ENCODE results near the gene COQ3. TPM values are rescaled to one million over a fixed set of nuclear protein-coding genes. Genes with fewer than 3 reads are reported as not detected.

The COQ3 gene
- total RNA-seq, 1 donor from 2014 or later: 16.7 TPM

DNA sequence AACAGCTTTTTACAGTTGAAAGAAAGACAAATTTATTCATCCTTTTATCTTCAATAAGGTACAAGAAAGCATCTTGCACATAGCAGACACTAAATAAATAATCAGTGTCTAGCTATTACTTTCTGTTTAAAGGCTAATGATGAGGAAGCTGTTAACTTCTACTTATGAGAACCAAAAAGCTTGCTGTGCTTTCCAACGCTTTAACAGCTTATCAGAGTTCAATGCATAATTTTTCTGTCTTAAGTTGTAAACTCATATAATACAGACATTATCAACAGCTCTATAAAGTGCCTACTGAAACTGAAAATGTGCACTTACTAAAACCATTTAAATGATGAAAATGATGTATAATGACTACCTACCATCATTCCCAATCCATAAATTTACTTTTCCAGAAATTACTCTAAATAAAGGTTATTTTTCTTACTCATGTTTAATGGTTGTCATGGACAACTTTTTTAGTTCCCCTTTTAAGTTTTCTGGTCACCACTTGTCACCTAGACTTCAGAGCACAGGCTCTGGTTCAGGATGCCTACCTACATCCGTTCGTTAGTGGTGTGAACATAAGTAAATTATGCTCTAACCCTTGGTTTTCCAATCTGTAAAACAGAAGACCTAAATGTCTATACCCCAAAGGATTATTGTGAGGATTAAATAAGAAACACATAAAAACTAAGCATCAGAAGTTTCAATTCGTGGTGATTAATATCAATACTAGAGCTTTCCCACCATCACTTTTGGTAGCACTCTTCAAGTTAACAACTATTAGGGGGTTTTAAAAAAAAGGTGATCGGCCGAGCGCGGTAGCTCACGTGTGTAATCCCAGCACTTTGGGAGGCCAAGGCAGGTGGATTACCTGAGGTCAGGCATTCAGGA, 23.1 kb upstream of the COQ3 start:
- Mint-ChIP-seq H3K27ac (no peak overlapping the region), H3K9me3 (no peaks in the 10 kb centered on the region), H3K36me3 (ENCODE audit: low read depth) (peaks cover 30% of the 10 kb centered on the region), H3K4me1 (ENCODE audit: low read depth) (peaks cover 40% of the 10 kb centered on the region), H3K27me3 (ENCODE audit: insufficient read depth) (no peaks in the 10 kb centered on the region), H3K4me3 (no peak overlapping the region)
- intact Hi-C loops (cut with micrococcal nuclease): no loop called here
- DNase-seq (ENCODE audit: low spot score): no peak

DNA sequence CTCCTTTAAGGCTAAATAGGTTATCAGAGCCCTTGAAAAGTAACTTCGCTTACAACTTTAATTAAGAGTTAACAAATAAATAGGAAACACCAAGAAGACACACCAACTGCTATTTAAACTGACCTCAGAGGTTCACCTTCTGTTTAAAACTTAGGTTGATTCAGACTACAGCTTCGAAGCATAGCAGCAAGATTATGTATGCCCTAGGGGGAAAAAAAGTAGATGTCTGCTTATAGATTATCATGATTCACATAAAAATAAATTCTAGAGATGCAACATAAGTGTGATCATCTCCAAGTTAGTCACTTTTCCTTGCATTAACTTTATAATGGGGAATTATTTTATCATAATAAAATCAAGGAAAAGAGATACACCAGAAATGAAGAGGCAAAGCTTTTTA, 22.2 kb upstream of the COQ3 start:
- Mint-ChIP-seq H3K9me3 (no peaks in the 10 kb centered on the region), H3K4me1 (ENCODE audit: low read depth) (peaks cover 36% of the 10 kb centered on the region), H3K27ac (no peak overlapping the region), H3K27me3 (ENCODE audit: insufficient read depth) (no peaks in the 10 kb centered on the region), H3K36me3 (ENCODE audit: low read depth) (peaks cover 30% of the 10 kb centered on the region), H3K4me3 (no peak overlapping the region)
- intact Hi-C loops (cut with micrococcal nuclease): no loop called here
- no peak for DNase-seq (ENCODE audit: low spot score)

DNA sequence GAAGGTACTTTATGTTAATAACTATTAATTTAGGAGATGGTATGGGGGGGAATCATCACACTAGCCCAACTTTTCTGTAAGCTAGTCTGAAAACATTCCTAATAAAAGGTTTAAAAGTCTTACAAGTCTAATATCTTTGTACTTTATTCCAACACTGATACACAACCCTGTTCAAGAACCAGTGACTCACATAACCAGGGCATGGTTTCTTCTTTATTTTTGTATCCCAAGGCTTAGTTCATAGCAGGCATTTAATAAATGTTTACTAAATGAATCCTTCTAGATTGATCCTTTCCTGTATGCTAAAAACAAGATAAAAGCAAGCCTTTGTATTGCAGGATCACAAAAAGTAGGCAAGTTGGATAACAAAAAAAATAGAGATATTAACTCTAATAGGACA, 21.5 kb upstream of the COQ3 start:
- intact Hi-C loops (cut with micrococcal nuclease): no loop called here
- Mint-ChIP-seq H3K27ac (no peak overlapping the region), H3K4me1 (ENCODE audit: low read depth) (peaks cover 29% of the 10 kb centered on the region), H3K36me3 (ENCODE audit: low read depth) (peaks cover 31% of the 10 kb centered on the region), H3K27me3 (ENCODE audit: insufficient read depth) (no peaks in the 10 kb centered on the region), H3K4me3 (no peak overlapping the region), H3K9me3 (no peaks in the 10 kb centered on the region)
- no peak for DNase-seq (ENCODE audit: low spot score)

DNA sequence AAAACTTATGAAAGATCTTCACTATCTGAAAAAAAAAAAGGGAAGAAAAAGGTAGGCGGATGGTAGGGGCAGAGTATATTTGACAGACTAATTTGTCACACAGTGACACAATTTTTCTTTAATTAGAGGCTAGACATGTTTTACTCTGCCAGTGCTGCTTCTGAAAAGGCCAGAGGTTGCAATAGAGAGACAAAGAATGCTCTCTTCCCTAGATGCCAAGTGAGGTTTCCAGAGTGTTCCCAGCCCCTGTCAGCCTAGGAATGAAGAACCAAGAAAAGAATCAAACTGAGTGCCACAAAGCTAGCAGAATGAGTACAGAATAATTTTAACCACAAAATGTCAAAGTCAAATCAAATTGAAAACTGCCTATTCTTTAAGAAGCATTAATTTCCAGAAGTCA, 18.1 kb upstream of the COQ3 start:
- Mint-ChIP-seq H3K27ac (no peak overlapping the region), H3K36me3 (ENCODE audit: low read depth) (peaks cover 48% of the 10 kb centered on the region), H3K27me3 (ENCODE audit: insufficient read depth) (no peaks in the 10 kb centered on the region), H3K4me1 (ENCODE audit: low read depth) (peaks cover 20% of the 10 kb centered on the region), H3K4me3 (no peak overlapping the region), H3K9me3 (no peaks in the 10 kb centered on the region)
- intact Hi-C loops (cut with micrococcal nuclease): no loop called here
- DNase-seq (ENCODE audit: low spot score): no peak

DNA sequence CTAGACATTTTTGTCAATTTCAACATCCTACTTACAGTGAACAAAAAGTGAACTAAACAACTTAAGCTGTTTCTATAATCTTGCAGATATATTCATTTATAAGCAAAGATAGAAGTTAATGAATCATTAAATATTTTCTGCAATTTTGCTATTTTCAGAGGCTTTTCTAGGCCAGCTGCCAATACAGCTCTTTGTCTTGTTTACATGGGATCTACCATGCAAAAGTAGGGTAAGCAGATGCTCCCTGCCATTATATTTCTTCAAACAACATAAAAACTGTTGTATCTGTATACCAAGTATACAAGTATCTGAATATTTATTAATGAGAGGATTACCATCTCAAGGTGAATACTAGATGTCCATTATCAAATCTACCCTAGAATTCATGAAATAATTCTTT, 15.7 kb upstream of the COQ3 start:
- Mint-ChIP-seq H3K27me3 (ENCODE audit: insufficient read depth) (no peaks in the 10 kb centered on the region), H3K36me3 (ENCODE audit: low read depth) (peaks cover 50% of the 10 kb centered on the region), H3K27ac (no peak overlapping the region), H3K4me3 (no peak overlapping the region), H3K4me1 (ENCODE audit: low read depth) (peaks cover 6% of the 10 kb centered on the region), H3K9me3 (no peaks in the 10 kb centered on the region)
- intact Hi-C loops (cut with micrococcal nuclease): no loop called here
- no peak for DNase-seq (ENCODE audit: low spot score)

DNA sequence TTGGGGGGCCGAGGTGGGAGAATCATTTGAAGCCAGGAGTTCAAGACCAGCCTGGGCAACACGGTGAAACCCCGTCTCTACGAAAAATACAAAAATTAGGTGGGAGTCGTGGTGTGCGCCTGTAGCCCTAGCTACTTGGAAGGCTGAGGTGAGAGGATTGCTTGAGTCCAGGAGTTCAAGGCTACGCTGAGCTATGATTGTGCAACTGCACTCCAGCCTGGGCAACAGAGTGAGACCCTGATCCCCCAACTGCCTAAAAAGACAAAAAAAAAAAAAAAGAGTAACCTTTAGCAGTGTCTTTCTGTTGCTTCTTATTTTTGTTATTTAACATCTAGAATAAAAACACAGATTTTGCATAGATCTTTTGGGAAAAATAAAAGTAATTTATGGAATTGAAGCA, 13.1 kb upstream of the COQ3 start:
- no peak overlapping the region for H3K4me3 Mint-ChIP-seq
- no peaks in the 10 kb centered on the region for H3K27me3 Mint-ChIP-seq (ENCODE audit: insufficient read depth)
- no peak for DNase-seq (ENCODE audit: low spot score)
- no peaks in the 10 kb centered on the region for H3K9me3 Mint-ChIP-seq
- no peak overlapping the region for H3K27ac Mint-ChIP-seq
- H3K36me3 Mint-ChIP-seq (ENCODE audit: low read depth): peaks cover 54% of the 10 kb centered on the region
- H3K4me1 Mint-ChIP-seq (ENCODE audit: low read depth): peaks cover 5% of the 10 kb centered on the region
- intact Hi-C loops (cut with micrococcal nuclease): no loop called here

DNA sequence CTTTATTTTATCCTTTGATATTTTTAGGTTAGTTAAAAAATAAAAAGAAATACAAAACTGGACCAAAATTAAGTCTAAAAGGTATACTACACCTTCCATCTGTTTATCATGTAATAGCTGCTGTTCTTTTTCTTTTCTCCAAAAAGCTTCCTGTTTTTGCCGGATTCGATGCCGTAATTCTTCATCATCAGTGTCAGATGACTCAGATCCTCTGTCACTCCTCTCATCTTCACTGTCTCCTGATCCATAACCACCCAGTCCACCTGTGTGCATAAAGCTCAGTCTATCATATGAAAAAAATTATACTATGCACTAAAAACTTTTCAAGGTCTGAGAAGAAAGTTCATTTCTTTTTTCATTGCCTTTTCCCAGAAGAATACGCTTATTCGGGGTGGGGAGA, 8.5 kb upstream of the COQ3 start:
- DNase-seq (ENCODE audit: low spot score): no peak
- Mint-ChIP-seq H3K27ac (no peak overlapping the region), H3K9me3 (no peaks in the 10 kb centered on the region), H3K27me3 (ENCODE audit: insufficient read depth) (no peaks in the 10 kb centered on the region), H3K4me3 (no peak overlapping the region), H3K4me1 (ENCODE audit: low read depth) (no peaks in the 10 kb centered on the region), H3K36me3 (ENCODE audit: low read depth) (peaks cover 42% of the 10 kb centered on the region)
- intact Hi-C loops (cut with micrococcal nuclease): no loop called here

DNA sequence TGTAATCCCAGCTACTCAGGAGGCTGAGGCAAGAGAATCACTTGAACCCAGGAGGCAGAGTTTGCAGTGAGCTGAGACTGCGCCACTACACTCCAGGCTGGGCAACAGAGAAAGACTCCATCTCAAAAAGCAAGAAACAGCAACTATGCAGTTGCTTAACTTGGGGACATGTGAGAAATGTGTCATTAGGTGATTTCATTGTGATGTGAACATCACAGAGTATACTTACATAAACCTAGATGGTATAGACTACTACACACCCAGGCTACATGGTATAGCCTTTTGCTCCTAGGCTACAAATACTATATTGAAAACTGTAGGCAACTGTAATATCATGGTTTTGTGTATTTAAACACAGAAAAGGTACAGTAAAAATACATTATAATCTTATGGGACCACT, 3.3 kb upstream of the COQ3 start:
- intact Hi-C loops (cut with micrococcal nuclease): no loop called here
- no peak for DNase-seq (ENCODE audit: low spot score)
- Mint-ChIP-seq H3K27ac (no peak overlapping the region), H3K27me3 (ENCODE audit: insufficient read depth) (no peaks in the 10 kb centered on the region), H3K36me3 (ENCODE audit: low read depth) (peaks cover 18% of the 10 kb centered on the region), H3K9me3 (no peaks in the 10 kb centered on the region), H3K4me3 (no peak overlapping the region), H3K4me1 (ENCODE audit: low read depth) (peaks cover 9% of the 10 kb centered on the region)

DNA sequence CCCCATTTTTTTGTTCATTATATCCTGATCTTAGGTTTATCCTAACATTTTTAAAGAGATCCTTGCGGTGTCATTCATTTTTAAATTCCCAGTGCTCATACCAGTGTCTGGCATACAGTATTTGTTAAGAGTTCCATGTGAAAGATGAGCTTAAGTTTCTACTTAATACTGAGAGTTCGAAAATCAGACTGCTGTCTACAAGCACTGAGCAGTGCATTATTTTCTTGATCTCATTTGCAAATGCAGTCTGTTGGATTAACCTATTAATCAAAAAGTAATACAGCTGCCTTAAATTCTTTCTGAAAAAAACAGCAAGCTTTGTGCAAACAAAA, 663 bp downstream of the COQ3 start:
- H3K36me3 Mint-ChIP-seq (ENCODE audit: low read depth): peaks cover 4% of the 10 kb centered on the region
- H3K9me3 Mint-ChIP-seq: no peaks in the 10 kb centered on the region
- peaks cover 11% of the 10 kb centered on the region for H3K4me1 Mint-ChIP-seq (ENCODE audit: low read depth)
- H3K27ac Mint-ChIP-seq: peak overlapping the region; percentile 88
- DNase-seq (ENCODE audit: low spot score): no peak
- no peaks in the 10 kb centered on the region for H3K27me3 Mint-ChIP-seq (ENCODE audit: insufficient read depth)
- peak overlapping the region; percentile 94 for H3K4me3 Mint-ChIP-seq
- intact Hi-C loops (cut with micrococcal nuclease): loop anchor here (1.0 kb wide), 2 partner anchors 31 to 63 kb away; no protein-coding TSS in a partner anchor

DNA sequence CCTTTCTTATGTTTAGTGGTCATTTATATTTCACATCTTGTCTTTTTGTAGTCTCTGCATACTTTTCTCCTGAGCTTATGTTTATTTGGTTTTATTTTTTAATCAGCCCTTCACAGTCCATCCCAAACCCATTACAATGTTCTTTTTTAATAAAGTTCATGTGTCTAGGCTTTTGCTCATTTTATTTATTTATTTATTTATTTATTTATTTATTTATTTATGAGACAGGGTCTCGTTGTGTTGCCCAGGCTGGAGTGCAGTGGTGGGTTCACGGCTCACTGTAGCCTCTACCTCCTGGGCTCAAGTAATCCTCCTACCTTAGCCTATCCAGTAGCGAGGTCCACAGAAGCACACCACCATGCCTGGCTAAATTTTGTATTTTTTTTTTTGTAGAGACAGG, 3.1 kb downstream of the COQ3 start:
- Mint-ChIP-seq H3K27me3 (ENCODE audit: insufficient read depth) (no peaks in the 10 kb centered on the region), H3K9me3 (no peaks in the 10 kb centered on the region), H3K27ac (no peak overlapping the region), H3K4me1 (ENCODE audit: low read depth) (peaks cover 11% of the 10 kb centered on the region), H3K36me3 (ENCODE audit: low read depth) (peaks cover 1% of the 10 kb centered on the region), H3K4me3 (no peak overlapping the region)
- DNase-seq (ENCODE audit: low spot score): no peak
- intact Hi-C loops (cut with micrococcal nuclease): no loop called here

DNA sequence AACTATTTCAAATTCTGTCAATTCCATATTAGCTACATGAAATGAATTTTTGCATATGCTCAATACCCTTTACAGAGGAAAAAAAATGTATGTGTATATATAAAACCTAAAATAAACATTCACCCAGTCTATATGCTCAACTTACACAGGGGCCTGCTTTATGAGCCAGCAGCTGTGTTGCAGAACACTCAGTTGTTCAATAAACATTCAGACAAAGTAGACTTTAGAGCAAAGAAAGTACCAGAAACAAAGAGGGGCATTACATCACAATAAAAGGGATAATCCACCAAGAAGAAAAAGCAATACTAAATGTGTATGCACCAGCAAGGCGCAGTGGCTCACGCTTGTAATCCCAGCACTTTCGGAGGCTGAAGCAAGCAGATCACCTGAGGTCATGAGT, 9.5 kb downstream of the COQ3 start:
- H3K27me3 Mint-ChIP-seq (ENCODE audit: insufficient read depth): no peaks in the 10 kb centered on the region
- intact Hi-C loops (cut with micrococcal nuclease): no loop called here
- no peak overlapping the region for H3K27ac Mint-ChIP-seq
- DNase-seq (ENCODE audit: low spot score): no peak
- H3K4me3 Mint-ChIP-seq: no peak overlapping the region
- no peaks in the 10 kb centered on the region for H3K36me3 Mint-ChIP-seq (ENCODE audit: low read depth)
- H3K4me1 Mint-ChIP-seq (ENCODE audit: low read depth): no peaks in the 10 kb centered on the region
- no peaks in the 10 kb centered on the region for H3K9me3 Mint-ChIP-seq

DNA sequence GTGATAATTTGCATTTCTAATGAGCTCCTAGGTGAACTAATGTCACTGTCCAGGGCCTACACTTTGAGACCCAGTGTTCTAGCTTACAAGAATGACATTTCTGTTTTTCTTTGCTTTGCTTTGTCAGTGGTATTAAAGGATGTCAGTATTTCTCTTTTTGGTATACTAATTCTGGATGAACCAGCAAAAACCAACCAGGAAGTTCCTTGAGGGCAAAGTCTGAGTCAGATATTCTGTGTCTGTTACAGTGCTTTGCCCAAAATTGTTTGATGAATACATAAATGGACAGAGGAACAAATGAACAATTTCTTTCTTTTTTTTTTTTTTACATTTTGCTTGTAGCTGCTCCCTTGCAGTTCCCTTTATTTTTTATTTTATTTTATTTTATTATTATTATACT, 15.4 kb downstream of the COQ3 start:
- H3K4me3 Mint-ChIP-seq: no peak overlapping the region
- no peaks in the 10 kb centered on the region for H3K9me3 Mint-ChIP-seq
- DNase-seq (ENCODE audit: low spot score): no peak
- peaks cover 2% of the 10 kb centered on the region for H3K36me3 Mint-ChIP-seq (ENCODE audit: low read depth)
- no peaks in the 10 kb centered on the region for H3K4me1 Mint-ChIP-seq (ENCODE audit: low read depth)
- H3K27ac Mint-ChIP-seq: no peak overlapping the region
- no peaks in the 10 kb centered on the region for H3K27me3 Mint-ChIP-seq (ENCODE audit: insufficient read depth)
- intact Hi-C loops (cut with micrococcal nuclease): no loop called here

DNA sequence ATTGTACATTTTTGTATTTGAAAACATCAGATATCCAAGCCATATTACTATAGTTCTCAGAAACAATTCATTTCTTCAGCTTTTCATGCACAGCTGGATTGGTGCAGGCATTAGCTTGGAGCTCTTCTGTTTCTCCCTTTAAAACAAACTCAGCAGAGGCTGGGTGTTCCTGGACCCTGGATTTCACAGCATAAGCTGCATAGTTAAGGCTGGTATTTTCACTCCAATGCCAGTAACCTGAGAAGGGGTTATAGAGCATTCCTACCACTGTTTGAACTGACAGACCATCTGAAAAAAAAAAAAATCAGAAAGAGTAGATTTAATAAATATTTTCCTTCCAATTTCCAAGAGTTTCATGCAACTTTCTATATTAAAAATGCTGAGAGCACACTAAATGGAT, 24.5 kb downstream of the COQ3 start:
- Mint-ChIP-seq H3K27me3 (ENCODE audit: insufficient read depth) (no peaks in the 10 kb centered on the region), H3K4me1 (ENCODE audit: low read depth) (no peaks in the 10 kb centered on the region)
- intact Hi-C loops (cut with micrococcal nuclease): no loop called here

DNA sequence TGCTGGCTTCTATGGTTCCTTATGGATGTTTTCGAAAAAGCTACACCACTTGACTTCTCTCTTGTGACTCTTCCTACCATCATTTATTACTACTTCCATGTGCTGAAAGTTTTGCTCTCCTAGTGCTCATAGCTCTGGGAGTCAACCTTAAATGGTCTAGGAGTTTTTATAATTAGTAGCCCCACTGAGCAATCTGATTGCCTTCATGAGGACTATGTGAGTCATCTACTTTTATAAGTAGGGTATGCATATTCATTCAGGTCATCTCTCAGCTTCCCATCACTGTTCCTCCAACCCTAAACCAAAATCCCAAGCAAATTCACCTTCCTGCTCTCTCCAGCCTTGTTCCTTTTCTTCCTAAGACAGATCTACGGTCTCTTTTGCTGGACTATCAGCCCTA, 27.1 kb downstream of the COQ3 start:
- H3K4me3 Mint-ChIP-seq: no peak overlapping the region
- H3K9me3 Mint-ChIP-seq: no peaks in the 10 kb centered on the region
- no peak overlapping the region for H3K27ac Mint-ChIP-seq
- DNase-seq (ENCODE audit: low spot score): no peak
- peaks cover 14% of the 10 kb centered on the region for H3K4me1 Mint-ChIP-seq (ENCODE audit: low read depth)
- intact Hi-C loops (cut with micrococcal nuclease): no loop called here
- H3K36me3 Mint-ChIP-seq (ENCODE audit: low read depth): no peaks in the 10 kb centered on the region
- H3K27me3 Mint-ChIP-seq (ENCODE audit: insufficient read depth): peaks cover 2% of the 10 kb centered on the region

More for the DNA sequence above, 24.5 kb downstream of the COQ3 start:
- Mint-ChIP-seq H3K36me3 (ENCODE audit: low read depth) (no peaks in the 10 kb centered on the region), H3K9me3 (no peaks in the 10 kb centered on the region), H3K4me3 (no peak overlapping the region), H3K27ac (no peak overlapping the region)
- DNase-seq (ENCODE audit: low spot score): no peak

All from activated T-helper 1 cell treated with anti-CD3 and anti-CD28 coated beads, Interleukin-12 subunit alpha, Interleukin-12 subunit beta, Interleukin-2, Interleukin-4 antibody, amounts not matched to agents 30 ng/mL and 10 ng/mL and 1 ng/mL, durations not matched to agents 14 hours and 24 hours and 36 hours (primary cell).